ENCODE data around the gene BICDL2.

Gene BICDL2

DNA sequence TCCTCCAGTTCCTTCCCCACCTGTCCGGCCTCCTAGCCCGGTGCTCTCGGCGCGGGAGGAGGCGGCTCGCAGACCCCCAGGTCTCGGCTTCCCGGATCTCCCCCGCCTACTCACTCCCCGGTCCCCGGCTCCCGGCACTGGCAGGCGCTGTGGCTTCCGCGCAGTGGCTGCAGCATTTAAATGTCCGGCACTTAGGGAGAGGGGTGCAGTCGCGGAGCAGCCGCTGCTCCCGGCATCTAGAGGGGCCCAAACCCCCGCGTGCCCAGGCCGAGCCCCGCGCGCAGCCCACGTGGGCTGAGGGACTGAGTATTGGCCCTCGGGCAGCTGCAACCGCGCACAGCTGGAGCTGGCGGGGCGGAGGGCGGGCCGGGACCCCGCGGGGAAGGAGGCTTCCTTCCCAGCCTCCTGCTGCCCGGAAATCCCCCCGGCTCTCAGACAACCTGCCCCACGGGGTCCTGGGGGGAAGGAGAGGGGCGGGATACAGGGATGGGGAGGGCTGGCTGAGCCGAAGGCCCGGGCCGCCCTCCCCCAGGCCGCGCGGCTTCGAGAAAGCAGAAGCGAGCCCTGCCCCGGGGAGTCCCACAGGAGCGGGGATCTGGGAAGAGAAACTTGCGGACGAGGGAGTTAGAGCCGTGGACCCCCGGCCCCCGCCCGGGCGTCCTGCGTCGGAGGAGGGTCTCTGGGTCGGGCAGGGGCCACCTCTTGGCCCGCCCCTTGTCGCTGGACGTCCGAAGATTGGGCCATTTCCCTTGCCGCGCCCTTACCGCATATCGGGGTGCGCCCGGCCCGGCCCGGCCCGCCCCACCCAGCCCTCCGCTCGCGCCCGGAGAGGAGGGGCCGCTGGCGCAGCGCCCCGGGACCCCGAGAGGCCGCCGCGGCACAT lies 9.3 kb upstream of the BICDL2 start, which contains the start of gene MMP25:
Gene MMP25 (plus strand): TSS at position 804 of the 883 bp plus-strand sequence. CDS start 357 bp downstream, outside the sequence.
- DNase-seq: peak; percentile 68

- no peak for DNase-seq
Observed at GRCh38 chr16:3044708-3045107, 8.0 kb upstream of the BICDL2 start.

GRCh38 chr16:3042376-3042775 lies 5.6 kb upstream of the BICDL2 start:
- DNase-seq: peak; percentile 81

- DNase-seq: no peak
Observed at GRCh38 chr16:3038896-3039295, 2.2 kb upstream of the BICDL2 start.

DNA sequence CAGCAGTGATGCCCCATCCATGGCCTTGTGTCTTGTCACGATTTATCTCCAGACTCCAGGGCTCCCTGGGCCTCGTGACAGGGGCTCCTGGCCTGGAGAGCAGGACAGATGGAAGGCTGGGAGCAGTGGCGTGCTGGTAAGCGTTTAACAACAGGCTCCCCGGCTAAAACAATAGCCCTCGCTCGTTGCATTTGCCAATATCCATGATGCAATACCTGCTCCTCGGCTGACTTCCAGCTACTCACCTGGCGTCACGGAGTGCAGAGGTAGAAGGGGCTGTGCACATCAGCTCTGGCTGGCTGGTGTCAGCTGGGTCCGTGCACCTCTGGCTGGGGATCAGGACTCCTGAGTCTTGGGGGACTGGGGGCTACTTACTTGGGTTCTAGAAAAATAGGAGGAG lies 1.5 kb upstream of the BICDL2 start:
- no peak for DNase-seq

- DNase-seq: no peak
Observed at GRCh38 chr16:3035972-3036725, 595 bp downstream of the BICDL2 start.

DNA sequence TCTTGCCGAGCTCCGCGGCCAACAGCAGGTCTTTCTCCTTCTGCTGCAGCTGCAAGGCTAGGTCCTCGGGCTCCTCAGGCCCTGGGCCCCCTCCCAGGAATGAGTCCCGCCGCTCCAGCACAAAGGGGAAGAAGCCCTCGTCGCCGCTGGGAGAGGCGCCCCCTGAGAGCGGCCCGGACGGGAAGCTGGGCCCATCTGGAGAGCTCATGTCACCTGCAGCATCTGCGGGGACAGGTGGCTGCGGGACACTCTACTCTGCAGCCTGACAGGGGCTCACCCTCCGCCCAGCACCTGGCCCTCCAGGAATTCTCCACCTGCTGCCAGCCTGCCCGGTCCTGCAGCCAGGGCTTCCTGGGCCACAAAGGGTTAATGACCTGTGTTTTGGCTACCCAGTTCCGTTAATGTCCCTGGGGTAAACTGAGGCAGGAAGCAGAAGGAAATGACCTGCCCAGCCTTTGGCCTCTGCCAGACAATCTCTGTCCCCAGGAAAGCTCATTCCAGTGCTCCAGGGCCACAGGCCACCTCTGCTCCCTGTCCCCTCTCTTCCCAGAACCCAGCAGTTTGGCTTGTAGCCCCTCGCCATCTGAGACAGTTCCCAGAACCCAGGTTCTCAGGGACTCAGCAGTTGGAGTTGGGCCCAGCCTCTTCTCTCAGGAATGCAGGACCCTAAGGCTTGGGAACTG lies 1.3 kb downstream of the BICDL2 start:
- no peak for DNase-seq

DNA sequence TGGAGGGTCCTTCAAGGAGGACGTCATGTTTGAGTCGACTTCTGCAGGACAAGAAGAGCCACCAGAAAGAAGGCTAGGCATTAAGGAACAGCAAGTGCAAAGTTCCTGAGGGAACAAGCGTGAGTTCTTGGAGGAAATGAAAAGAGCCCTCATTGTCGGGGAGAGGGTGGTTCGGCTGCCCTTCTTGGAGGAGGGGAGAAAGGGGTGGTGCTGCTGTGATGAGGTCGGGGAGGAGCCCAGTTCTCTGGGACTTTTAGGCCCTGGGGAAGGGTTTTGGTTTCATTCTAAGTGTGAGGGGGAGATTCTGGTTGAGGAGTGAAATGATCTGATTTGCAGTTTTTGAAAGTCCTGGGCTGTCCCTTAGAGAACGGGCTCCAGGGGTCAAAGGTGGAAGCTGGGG lies 4.1 kb downstream of the BICDL2 start:
- DNase-seq: no peak

GRCh38 chr16:3030222-3031212 lies 6.2 kb downstream of the BICDL2 start:
- no peak for DNase-seq

GRCh38 chr16:3029491-3030221 lies 7.1 kb downstream of the BICDL2 start:
- peak; percentile 20 for DNase-seq

- no peak for DNase-seq
Observed at GRCh38 chr16:3028716-3029319, 7.9 kb downstream of the BICDL2 start.

GRCh38 chr16:3027983-3028715 lies 8.6 kb downstream of the BICDL2 start:
- peak; percentile 71 for DNase-seq

- no peak for DNase-seq
Observed at GRCh38 chr16:3027489-3027795, 9.3 kb downstream of the BICDL2 start.

DNA sequence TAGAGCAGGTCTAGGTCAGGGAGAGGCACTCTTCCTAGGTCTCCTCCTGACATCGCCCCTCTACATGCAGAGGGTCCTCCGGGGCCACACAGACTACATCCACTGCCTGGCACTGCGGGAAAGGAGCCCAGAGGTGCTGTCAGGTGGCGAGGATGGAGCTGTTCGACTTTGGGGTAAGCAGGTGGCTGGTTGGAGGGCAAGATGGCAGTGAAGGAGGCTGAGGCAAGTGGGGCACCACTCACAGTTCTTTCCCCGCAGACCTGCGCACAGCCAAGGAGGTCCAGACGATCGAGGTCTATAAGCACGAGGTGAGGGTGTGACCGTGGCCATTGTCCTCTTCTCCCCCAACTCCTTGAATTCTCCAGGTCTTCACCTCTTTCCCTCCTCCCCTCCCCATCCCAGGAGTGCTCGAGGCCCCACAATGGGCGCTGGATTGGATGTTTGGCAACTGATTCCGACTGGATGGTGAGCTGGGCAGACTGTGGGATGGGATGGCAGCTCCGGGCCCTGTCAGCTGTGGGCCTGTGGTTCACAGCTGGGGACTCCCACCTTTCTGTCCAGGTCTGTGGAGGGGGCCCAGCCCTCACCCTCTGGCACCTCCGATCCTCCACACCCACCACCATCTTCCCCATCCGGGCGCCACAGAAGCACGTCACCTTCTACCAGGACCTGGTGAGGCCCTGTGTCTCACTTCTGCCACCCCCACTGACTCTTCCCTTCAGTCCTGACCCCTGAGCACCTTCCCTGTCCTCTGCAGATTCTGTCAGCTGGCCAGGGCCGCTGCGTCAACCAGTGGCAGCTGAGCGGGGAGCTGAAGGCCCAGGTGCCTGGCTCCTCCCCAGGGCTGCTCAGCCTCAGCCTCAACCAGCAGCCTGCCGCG lies 9.9 kb downstream of the BICDL2 start:
- DNase-seq: no peak

DNA sequence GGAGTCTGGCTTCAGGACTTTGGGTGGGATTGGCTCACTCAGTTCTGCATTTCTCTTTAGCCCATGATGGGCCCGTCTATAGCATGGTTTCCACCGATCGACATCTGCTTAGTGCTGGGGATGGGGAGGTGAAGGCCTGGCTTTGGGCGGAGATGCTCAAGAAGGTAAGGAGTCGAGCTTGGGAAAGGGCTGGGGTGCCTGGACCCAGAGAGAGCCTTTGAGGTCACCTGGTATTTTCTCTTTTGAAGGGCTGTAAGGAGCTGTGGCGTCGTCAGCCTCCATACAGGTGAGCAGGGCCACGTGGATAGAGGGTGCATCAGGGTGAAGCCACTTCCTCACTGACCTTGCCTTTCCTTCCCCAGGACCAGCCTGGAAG lies 10.8 kb downstream of the BICDL2 start:
- DNase-seq: no peak

GRCh38 chr16:3025032-3026002 lies 11.4 kb downstream of the BICDL2 start:
- no peak for DNase-seq

DNA sequence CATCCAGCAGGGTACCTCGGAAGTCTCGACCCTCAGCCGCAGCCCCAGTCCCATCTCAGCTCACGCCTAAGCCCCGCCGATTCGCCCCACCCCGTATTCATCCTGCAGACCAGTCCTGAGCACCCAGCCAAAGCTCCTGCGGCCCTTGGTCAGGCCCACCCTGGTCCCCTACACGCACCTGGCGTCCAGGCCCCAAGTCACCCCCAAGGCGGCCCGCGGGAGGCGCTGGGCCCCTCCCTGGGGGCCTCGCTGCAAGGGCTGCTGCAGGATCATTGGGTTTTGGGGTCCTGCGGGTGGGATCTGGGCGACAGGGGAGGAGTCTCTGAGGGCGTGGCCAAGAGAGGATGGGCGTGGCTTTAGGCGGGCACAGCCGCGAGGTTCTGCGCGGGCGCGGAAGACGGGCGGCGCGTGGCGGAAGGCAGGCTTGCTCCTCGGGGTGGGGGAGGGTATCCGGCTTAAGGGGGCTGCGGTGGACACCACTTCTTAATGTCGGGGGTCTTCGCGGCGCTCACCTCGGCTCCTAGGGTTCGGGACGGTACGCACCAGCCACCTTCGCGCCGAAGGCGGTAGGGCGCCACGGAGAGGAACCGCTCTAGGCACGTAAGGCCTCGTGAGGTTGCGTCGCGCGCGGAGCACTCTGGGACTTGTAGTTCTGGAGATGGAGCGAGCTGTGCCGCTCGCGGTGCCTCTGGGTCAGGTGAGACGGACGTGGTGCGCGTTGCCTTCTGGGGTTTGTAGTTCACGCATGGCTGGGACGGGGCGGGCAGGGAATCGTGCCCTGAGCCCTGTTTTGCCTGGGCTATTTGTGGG lies 12.9 kb downstream of the BICDL2 start, which contains the start of the genes HCFC1R1 and THOC6:
Gene HCFC1R1 (minus strand): TSS at position 274 of the 810 bp plus-strand sequence. CDS start 1 bp downstream, at position 273.
Gene THOC6 (plus strand): TSS at position 367 of the 810 bp plus-strand sequence. CDS start 292 bp downstream, at position 659.
- DNase-seq: peak; percentile 96

All from MV-4-11 (cell line).